K562 (cell line): ENCODE measurements around the gene ZNF629. TPM values are rescaled to one million over a fixed set of nuclear protein-coding genes. Genes with fewer than 3 reads are reported as not detected.

Experiments
- BCOR ChIP-seq: fragments of 450-650 bp; IDR thresholded peaks from 2 replicates; pipeline ENCODE4 v1.6.1; 2016
- BHLHE40 ChIP-seq: IDR thresholded peaks from 2 replicates; pipeline ENCODE4 v1.6.1; 2011; ENCODE audit warnings: low read length, improper control_type of control experiment
- CBX2 ChIP-seq: fragments of 200-600 bp; sonication (generic); IDR thresholded peaks from one replicate; pipeline ENCODE4 v1.6.1; 2012; ENCODE audit warnings: mild to moderate bottlenecking, low read length, inconsistent platforms; ENCODE audit not compliant: insufficient read depth, poor library complexity, severe bottlenecking
- FOXA3 ChIP-seq, 2 experiments: fragments of 450-650 bp in 1 of 2; sonication (generic) in 1 of 2; formaldehyde crosslinking; IDR thresholded peaks in 1 of 2; conservative IDR thresholded peaks in 1 of 2; 2 replicates each; pipeline versions ENCODE4 v1.4.0 to v1.8.0; 2020 to 2022; ENCODE audit warnings: mild to moderate bottlenecking in 2 of 2, missing genetic modification reagents in 1 of 2
- LCOR ChIP-seq: sonication (generic); formaldehyde crosslinking; IDR thresholded peaks from 2 replicates; pipeline ENCODE4 v1.8.0; 2022; ENCODE audit warnings: mild to moderate bottlenecking, missing genetic modification reagents
- RBBP5 ChIP-seq: fragments of 200-600 bp; sonication (generic); IDR thresholded peaks from 2 replicates; pipeline ENCODE4 v1.6.1; 2012; ENCODE audit warnings: borderline replicate concordance, mild to moderate bottlenecking, low read length, control low read depth, inconsistent platforms; ENCODE audit not compliant: insufficient read depth, poor library complexity, severe bottlenecking
- SIN3B ChIP-seq: fragments of 450-650 bp; IDR thresholded peaks from 2 replicates; pipeline ENCODE4 v1.6.1; 2017; ENCODE audit warnings: low read depth, mild to moderate bottlenecking, moderate library complexity
- ZNF12 ChIP-seq: sonication (generic); formaldehyde crosslinking; IDR thresholded peaks from 2 replicates; pipeline ENCODE4 v1.4.0; 2020; ENCODE audit warnings: mild to moderate bottlenecking, missing genetic modification reagents
- polyA plus RNA-seq, 8 experiments: library from polyadenylated mRNA; depleted of rRNA in 4 of 8; stranded (reverse) in 5 of 8; unstranded in 3 of 8; fragments of >200 nt; fragmentation: Nextera tagmentation in 2 of 8; fragmentation: Illumina TruSeq in 1 of 8; extraction: Ambion mirVana in 2 of 8; extraction: Trizol in 1 of 8; gene quantifications; 2 replicates each; pipeline versions ENCODE4 v1.2.1 to v1.2.3, GENCODE V29; 2011 to 2014; ENCODE audit warnings: inconsistent platforms in 1 of 8, missing spikeins in 1 of 8
- total RNA-seq, 7 experiments: library from RNA; depleted of rRNA in 6 of 7; stranded (reverse); fragments of >200 nt in 6 of 7; fragmentation: Illumina TruSeq in 2 of 7; extraction: Trizol in 2 of 7; gene quantifications; 2 replicates each; pipeline versions ENCODE4 v1.2.1 to v1.2.3, GENCODE V29; 2011 to 2021; ENCODE audit warnings: low replicate concordance in 1 of 7
- TF ChIP-seq, protein P1 (sequence below), 2 experiments: fragments of 250-450 bp in 1 of 2; fragments of 450-650 bp in 1 of 2; sonication (Bioruptor Pico) in 1 of 2; IDR thresholded peaks; 2 replicates each; pipeline versions ENCODE4 v1.6.1 to v1.8.0; 2016 to 2021; ENCODE audit warnings: mild to moderate bottlenecking in 2 of 2, moderate library complexity in 2 of 2, missing compliant biosample characterization in 1 of 2, missing genetic modification characterization in 1 of 2
- TF ChIP-seq, protein P2 (sequence below): sonication (generic); formaldehyde crosslinking; IDR thresholded peaks from 2 replicates; pipeline ENCODE4 v1.9.0; 2022; ENCODE audit warnings: mild to moderate bottlenecking, missing genetic modification reagents
- TF ChIP-seq, protein P3 (sequence below), 3 experiments: IDR thresholded peaks in 2 of 3; conservative IDR thresholded peaks in 1 of 3; 2 replicates each; pipeline ENCODE4 v1.5.1; 2011 to 2012; ENCODE audit warnings: low read length in 3 of 3, mild to moderate bottlenecking in 3 of 3, control low read depth in 2 of 3, improper control_type of control experiment in 1 of 3, inconsistent platforms in 1 of 3, low read depth in 1 of 3, mixed read lengths in 1 of 3, moderate library complexity in 1 of 3; ENCODE audit not compliant: insufficient read depth in 2 of 3
- TF ChIP-seq, protein P4 (sequence below): fragments of 200-800 bp; sonication (Bioruptor generic); IDR thresholded peaks from 2 replicates; pipeline ENCODE4 v1.6.1; 2017; ENCODE audit warnings: missing genetic modification characterization, missing compliant biosample characterization
- TF ChIP-seq, protein P5 (sequence below): sonication (generic); formaldehyde crosslinking; IDR thresholded peaks from 2 replicates; pipeline ENCODE4 v1.4.0; 2020; ENCODE audit warnings: mild to moderate bottlenecking, missing genetic modification reagents
- TF ChIP-seq, protein P6 (sequence below): fragments of 450-650 bp; IDR thresholded peaks from 2 replicates; pipeline ENCODE4 v1.6.1; 2017; ENCODE audit warnings: antibody characterized with exemption, mild to moderate bottlenecking

The ZNF629 gene
- total and polyA plus RNA-seq, 9 of the 15 experiments (the other 6 are each of a cell fraction or from before 2014, with no cell fraction given): 0.44 to 18.8 (median 7.4) TPM

DNA sequence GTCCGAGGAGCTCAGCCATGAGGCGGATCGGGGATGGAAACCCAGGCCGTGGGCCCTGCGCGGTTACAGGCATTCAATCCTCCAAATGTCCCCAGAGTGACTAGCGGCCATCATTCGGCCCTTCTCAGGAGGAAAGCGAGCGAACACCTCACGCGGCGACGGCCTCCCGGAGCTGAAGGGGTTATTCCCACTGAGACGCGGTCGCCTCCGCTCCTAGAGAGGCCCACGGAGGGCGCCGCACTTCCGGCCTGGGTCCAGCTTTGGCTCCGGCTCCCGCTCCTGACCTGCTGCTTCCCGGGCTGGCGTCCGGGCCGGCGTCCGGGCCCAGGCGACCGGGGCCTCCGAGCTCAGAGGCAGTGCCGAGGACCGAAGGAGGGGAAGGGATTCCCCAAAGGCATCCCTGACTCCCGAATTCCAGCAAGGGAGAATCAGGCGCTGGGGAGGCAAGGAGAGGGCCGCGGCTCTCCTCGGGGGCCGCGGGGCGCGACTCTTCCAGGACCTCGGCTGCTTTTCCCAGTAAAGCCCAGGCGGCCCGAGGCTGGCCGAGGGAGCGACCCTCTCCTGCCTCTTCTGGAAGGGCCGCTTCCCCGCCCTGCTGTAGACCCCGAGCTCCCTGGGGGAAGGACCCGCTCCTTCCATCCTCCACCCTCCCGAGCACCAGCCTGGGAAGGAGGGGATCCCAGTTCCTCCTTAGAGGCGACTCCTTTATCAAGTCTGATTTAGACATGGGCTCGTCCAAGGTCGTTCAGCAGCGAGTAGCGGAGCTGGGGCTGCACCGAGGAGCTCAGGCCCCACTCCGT is 18.6 kb upstream of the ZNF629 start (continued):
- peak; percentile 74; the same call in 1 of the 2 replicates for TF ChIP-seq ZNF12
- TF ChIP-seq, protein P1, sequence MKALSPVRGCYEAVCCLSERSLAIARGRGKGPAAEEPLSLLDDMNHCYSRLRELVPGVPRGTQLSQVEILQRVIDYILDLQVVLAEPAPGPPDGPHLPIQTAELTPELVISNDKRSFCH (CRISPR knock-in tag; IDR thresholded peaks at IDR 0.05): no peak
- TF ChIP-seq, protein P1 (tag; IDR thresholded peaks at IDR 0.05): no peak; the same call in 1 of the 2 replicates
- peak; percentile 97 for TF ChIP-seq BCOR
- peak; percentile 64; the same call in 1 of the 2 replicates for TF ChIP-seq SIN3B
- TF ChIP-seq, protein P2, sequence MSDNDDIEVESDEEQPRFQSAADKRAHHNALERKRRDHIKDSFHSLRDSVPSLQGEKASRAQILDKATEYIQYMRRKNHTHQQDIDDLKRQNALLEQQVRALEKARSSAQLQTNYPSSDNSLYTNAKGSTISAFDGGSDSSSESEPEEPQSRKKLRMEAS (CRISPR knock-in tag): 0 out of 2 replicates have a peak, but pooled peaks have one; percentile 34
- TF ChIP-seq FOXA3 (CRISPR knock-in tag; conservative IDR thresholded peaks at IDR 0.05 in 1 of 2, IDR thresholded peaks at IDR 0.05 in 1 of 2): no peak; a peak in 1 of 4 replicates
- TF ChIP-seq, protein P3, sequence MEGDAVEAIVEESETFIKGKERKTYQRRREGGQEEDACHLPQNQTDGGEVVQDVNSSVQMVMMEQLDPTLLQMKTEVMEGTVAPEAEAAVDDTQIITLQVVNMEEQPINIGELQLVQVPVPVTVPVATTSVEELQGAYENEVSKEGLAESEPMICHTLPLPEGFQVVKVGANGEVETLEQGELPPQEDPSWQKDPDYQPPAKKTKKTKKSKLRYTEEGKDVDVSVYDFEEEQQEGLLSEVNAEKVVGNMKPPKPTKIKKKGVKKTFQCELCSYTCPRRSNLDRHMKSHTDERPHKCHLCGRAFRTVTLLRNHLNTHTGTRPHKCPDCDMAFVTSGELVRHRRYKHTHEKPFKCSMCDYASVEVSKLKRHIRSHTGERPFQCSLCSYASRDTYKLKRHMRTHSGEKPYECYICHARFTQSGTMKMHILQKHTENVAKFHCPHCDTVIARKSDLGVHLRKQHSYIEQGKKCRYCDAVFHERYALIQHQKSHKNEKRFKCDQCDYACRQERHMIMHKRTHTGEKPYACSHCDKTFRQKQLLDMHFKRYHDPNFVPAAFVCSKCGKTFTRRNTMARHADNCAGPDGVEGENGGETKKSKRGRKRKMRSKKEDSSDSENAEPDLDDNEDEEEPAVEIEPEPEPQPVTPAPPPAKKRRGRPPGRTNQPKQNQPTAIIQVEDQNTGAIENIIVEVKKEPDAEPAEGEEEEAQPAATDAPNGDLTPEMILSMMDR (IDR thresholded peaks at IDR 0.05 in 2 of 3, conservative IDR thresholded peaks at IDR 0.05 in 1 of 3; ENCODE audit: insufficient read depth in 2 of 3, low read depth in 1 of 3, low read length in 3 of 3): no peak
- TF ChIP-seq, protein P4, sequence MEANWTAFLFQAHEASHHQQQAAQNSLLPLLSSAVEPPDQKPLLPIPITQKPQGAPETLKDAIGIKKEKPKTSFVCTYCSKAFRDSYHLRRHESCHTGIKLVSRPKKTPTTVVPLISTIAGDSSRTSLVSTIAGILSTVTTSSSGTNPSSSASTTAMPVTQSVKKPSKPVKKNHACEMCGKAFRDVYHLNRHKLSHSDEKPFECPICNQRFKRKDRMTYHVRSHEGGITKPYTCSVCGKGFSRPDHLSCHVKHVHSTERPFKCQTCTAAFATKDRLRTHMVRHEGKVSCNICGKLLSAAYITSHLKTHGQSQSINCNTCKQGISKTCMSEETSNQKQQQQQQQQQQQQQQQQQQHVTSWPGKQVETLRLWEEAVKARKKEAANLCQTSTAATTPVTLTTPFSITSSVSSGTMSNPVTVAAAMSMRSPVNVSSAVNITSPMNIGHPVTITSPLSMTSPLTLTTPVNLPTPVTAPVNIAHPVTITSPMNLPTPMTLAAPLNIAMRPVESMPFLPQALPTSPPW: peak; percentile 36; the same call in 1 of the 2 replicates
- TF ChIP-seq, protein P5, sequence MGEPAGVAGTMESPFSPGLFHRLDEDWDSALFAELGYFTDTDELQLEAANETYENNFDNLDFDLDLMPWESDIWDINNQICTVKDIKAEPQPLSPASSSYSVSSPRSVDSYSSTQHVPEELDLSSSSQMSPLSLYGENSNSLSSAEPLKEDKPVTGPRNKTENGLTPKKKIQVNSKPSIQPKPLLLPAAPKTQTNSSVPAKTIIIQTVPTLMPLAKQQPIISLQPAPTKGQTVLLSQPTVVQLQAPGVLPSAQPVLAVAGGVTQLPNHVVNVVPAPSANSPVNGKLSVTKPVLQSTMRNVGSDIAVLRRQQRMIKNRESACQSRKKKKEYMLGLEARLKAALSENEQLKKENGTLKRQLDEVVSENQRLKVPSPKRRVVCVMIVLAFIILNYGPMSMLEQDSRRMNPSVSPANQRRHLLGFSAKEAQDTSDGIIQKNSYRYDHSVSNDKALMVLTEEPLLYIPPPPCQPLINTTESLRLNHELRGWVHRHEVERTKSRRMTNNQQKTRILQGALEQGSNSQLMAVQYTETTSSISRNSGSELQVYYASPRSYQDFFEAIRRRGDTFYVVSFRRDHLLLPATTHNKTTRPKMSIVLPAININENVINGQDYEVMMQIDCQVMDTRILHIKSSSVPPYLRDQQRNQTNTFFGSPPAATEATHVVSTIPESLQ (CRISPR knock-in tag): peak; percentile 69
- TF ChIP-seq, protein P6, sequence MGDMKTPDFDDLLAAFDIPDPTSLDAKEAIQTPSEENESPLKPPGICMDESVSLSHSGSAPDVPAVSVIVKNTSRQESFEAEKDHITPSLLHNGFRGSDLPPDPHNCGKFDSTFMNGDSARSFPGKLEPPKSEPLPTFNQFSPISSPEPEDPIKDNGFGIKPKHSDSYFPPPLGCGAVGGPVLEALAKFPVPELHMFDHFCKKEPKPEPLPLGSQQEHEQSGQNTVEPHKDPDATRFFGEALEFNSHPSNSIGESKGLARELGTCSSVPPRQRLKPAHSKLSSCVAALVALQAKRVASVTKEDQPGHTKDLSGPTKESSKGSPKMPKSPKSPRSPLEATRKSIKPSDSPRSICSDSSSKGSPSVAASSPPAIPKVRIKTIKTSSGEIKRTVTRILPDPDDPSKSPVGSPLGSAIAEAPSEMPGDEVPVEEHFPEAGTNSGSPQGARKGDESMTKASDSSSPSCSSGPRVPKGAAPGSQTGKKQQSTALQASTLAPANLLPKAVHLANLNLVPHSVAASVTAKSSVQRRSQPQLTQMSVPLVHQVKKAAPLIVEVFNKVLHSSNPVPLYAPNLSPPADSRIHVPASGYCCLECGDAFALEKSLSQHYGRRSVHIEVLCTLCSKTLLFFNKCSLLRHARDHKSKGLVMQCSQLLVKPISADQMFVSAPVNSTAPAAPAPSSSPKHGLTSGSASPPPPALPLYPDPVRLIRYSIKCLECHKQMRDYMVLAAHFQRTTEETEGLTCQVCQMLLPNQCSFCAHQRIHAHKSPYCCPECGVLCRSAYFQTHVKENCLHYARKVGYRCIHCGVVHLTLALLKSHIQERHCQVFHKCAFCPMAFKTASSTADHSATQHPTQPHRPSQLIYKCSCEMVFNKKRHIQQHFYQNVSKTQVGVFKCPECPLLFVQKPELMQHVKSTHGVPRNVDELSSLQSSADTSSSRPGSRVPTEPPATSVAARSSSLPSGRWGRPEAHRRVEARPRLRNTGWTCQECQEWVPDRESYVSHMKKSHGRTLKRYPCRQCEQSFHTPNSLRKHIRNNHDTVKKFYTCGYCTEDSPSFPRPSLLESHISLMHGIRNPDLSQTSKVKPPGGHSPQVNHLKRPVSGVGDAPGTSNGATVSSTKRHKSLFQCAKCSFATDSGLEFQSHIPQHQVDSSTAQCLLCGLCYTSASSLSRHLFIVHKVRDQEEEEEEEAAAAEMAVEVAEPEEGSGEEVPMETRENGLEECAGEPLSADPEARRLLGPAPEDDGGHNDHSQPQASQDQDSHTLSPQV: peak; percentile 50
- no peak for TF ChIP-seq CBX2
- TF ChIP-seq BHLHE40: peak; percentile 27; the same call in 1 of the 2 replicates
- peak; percentile 81 for TF ChIP-seq LCOR (CRISPR knock-in tag)
- TF ChIP-seq RBBP5: peak; percentile 83
